ENCODE data around the gene KIAA1671. TPM values are rescaled to one million over a fixed set of nuclear protein-coding genes. Genes with fewer than 3 reads are reported as not detected.

Gene KIAA1671
- total and polyA plus RNA-seq, 10 donors = 0.72 to 11.9 (median 8.2) TPM

DNA sequence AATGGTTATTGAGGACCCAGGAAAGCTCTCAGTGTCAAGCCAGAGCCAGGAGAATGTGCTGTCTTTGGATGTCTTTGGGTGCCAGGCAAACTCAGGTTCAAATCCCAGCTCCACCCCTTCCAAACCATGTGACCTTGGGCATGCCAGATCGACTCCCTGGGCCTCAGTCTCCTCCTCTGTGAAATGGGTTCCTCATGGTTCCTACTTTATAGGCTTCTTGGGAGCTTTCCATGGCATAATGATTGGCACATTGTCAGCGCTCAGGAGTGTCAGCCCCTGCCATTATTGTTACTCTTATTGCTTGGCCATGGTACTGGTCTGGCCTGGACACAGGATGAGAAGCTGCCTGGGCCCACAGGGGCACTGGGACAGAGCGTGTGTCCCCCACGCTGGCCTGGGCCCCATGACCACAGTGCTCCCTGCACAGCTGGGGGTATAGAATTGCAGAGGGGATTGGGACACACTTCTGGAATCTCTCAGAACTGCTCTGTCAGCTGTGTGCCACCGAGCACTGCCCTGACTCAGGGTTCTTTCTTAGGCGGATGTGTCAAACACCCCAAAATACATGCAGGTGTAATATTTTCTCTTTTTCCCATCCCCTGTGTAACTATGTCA is 209.5 kb downstream of the KIAA1671 start:
- Histone ChIP-seq H3K27ac (no peak overlapping the region), H3K27me3 (replicated peaks in 1 of 7) (no peaks in the 10 kb centered on the region), H3K36me3 (no peaks in the 10 kb centered on the region), H3K4me3 (no peak overlapping the region), H3K4me1 (no peaks in the 10 kb centered on the region), H3K9me3 (no peaks in the 10 kb centered on the region)
- intact Hi-C loops (cut with DNase I; ENCODE audit: low total_unique reads) = no loop called here
- WGBS, 5 donors = 86 to 97% (median 88%) methylated on average over 4 to 6 of the region's 6 CpGs
- DNase-seq = peak; percentile 50
- no peak for TF ChIP-seq POLR2AphosphoS5 (IDR thresholded peaks at IDR 0.05)
- TF ChIP-seq POLR2A (IDR thresholded peaks at IDR 0.05) = no peak
- TF ChIP-seq, protein P1, sequence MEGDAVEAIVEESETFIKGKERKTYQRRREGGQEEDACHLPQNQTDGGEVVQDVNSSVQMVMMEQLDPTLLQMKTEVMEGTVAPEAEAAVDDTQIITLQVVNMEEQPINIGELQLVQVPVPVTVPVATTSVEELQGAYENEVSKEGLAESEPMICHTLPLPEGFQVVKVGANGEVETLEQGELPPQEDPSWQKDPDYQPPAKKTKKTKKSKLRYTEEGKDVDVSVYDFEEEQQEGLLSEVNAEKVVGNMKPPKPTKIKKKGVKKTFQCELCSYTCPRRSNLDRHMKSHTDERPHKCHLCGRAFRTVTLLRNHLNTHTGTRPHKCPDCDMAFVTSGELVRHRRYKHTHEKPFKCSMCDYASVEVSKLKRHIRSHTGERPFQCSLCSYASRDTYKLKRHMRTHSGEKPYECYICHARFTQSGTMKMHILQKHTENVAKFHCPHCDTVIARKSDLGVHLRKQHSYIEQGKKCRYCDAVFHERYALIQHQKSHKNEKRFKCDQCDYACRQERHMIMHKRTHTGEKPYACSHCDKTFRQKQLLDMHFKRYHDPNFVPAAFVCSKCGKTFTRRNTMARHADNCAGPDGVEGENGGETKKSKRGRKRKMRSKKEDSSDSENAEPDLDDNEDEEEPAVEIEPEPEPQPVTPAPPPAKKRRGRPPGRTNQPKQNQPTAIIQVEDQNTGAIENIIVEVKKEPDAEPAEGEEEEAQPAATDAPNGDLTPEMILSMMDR (IDR thresholded peaks at IDR 0.05 in 8 of 11, conservative IDR thresholded peaks at IDR 0.05 in 3 of 11) = no peak

- no peaks in the 10 kb centered on the region for H3K4me1 ChIP-seq
- WGBS, 5 donors = 87 to 93% (median 90%) methylated on average over 1 of the region's 1 CpG
- H3K36me3 ChIP-seq = no peaks in the 10 kb centered on the region
- DNase-seq = no peak
- TF ChIP-seq POLR2AphosphoS5 (IDR thresholded peaks at IDR 0.05) (no peak), POLR2A (IDR thresholded peaks at IDR 0.05) (no peak)
- TF ChIP-seq, protein P1 (IDR thresholded peaks at IDR 0.05 in 8 of 11, conservative IDR thresholded peaks at IDR 0.05 in 3 of 11) = no peak
- no peaks in the 10 kb centered on the region for H3K27me3 ChIP-seq (replicated peaks in 1 of 7)
- intact Hi-C loops (cut with DNase I; ENCODE audit: low total_unique reads) = no loop called here
- H3K9me3 ChIP-seq = no peaks in the 10 kb centered on the region
- no peak overlapping the region for H3K4me3 ChIP-seq
- H3K27ac ChIP-seq = no peak overlapping the region
Measured at GRCh38 chr22:25162561-25162960, 210.0 kb downstream of the KIAA1671 start.

DNA sequence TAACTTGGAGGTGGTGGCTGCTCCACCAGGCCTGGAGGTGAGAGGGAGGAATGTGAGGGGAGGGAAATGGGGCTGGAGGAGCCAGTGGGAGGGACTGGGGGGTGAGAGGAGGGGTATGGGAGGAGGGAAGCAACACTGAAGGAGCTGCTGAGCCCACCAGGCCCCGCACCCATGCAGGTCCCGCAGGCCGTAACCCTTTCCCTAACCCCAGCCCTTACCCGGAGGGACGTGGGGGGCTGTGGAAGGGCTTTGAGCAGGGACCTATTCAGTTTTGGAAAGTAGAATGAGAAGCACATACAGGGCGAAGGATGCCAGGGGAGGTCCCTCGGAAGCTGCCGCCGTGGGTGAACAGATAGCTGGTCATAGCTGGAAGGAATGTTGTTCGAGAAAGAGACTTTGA is 213.3 kb downstream of the KIAA1671 start:
- no peak overlapping the region for H3K27ac ChIP-seq
- TF ChIP-seq, protein P1 (IDR thresholded peaks at IDR 0.05 in 8 of 11, conservative IDR thresholded peaks at IDR 0.05 in 3 of 11) = no peak
- TF ChIP-seq POLR2A (IDR thresholded peaks at IDR 0.05) = no peak
- TF ChIP-seq POLR2AphosphoS5 (IDR thresholded peaks at IDR 0.05) = no peak
- H3K9me3 ChIP-seq = no peaks in the 10 kb centered on the region
- no peaks in the 10 kb centered on the region for H3K27me3 ChIP-seq (replicated peaks in 1 of 7)
- WGBS, 5 donors = 89 to 95% (median 94%) methylated on average over 10 of the region's 10 CpGs
- H3K36me3 ChIP-seq = peaks cover 0 to 3% (median 0%) of the 10 kb centered on the region in 6 donors
- intact Hi-C loops (cut with DNase I; ENCODE audit: low total_unique reads) = no loop called here
- H3K4me3 ChIP-seq = no peak overlapping the region
- no peak for DNase-seq
- no peaks in the 10 kb centered on the region for H3K4me1 ChIP-seq

- H3K4me3 ChIP-seq = no peak overlapping the region
- no peaks in the 10 kb centered on the region for H3K27me3 ChIP-seq (replicated peaks in 1 of 7)
- TF ChIP-seq POLR2A (IDR thresholded peaks at IDR 0.05) (no peak), POLR2AphosphoS5 (IDR thresholded peaks at IDR 0.05) (no peak)
- TF ChIP-seq, protein P1 (IDR thresholded peaks at IDR 0.05 in 8 of 11, conservative IDR thresholded peaks at IDR 0.05 in 3 of 11) = no peak
- no peak overlapping the region for H3K27ac ChIP-seq
- 85 to 92% (median 87%) methylated on average over 9 of the region's 9 CpGs for WGBS, 5 donors
- no peak for DNase-seq
- intact Hi-C loops (cut with DNase I; ENCODE audit: low total_unique reads) = no loop called here
- peaks cover 0 to 10% (median 0%) of the 10 kb centered on the region in 6 donors for H3K36me3 ChIP-seq
- no peaks in the 10 kb centered on the region for H3K9me3 ChIP-seq
- H3K4me1 ChIP-seq = no peaks in the 10 kb centered on the region
Measured at GRCh38 chr22:25166266-25167040, 213.9 kb downstream of the KIAA1671 start.

Measured in spleen (tissue), 11 donors.